ENCODE measurements around the gene EPHB4. TPM values are rescaled to one million over a fixed set of nuclear protein-coding genes. Genes with fewer than 3 reads are reported as not detected.

The EPHB4 gene
- total RNA-seq, 1 experiment from 2014 or later, result 104 TPM

- H3K4me3 ChIP-seq (ENCODE audit: low read length), result no peak overlapping the region
- no TSS peak for BruUV-seq (replicated peaks)
- H3K27ac ChIP-seq (ENCODE audit: low read length), result no peak overlapping the region
- H3K79me2 ChIP-seq (ENCODE audit: low read length), result peaks cover 23% of the 10 kb centered on the region
- DNase-seq (no peak), ATAC-seq (no peak)
- intact Hi-C loops (cut with micrococcal nuclease), result no loop called here
- H2AFZ ChIP-seq (ENCODE audit: low read length), result no peak overlapping the region
- TF ChIP-seq EZH2phosphoT487 (IDR thresholded peaks at IDR 0.05; ENCODE audit: borderline replicate concordance, low read length), result no peak
- no peak for TF ChIP-seq EZH2 (IDR thresholded peaks at IDR 0.05; ENCODE audit: low read length, unreplicated experiment)
- TF ChIP-seq CTCF (conservative IDR thresholded peaks at IDR 0.05; ENCODE audit: low read depth, low read length), result no peak
- no peak overlapping the region for H3K9ac ChIP-seq (ENCODE audit: low read length)
- CTCF ChIA-PET, result no interaction called here
- H3K27me3 ChIP-seq (ENCODE audit: low read length), result no peaks in the 10 kb centered on the region
- H3F3A ChIP-seq (ENCODE audit: low read length, unreplicated experiment), result no peaks in the 10 kb centered on the region
- no peaks in the 10 kb centered on the region for H3K9me2 ChIP-seq (replicated peaks; ENCODE audit: low read length)
- no peaks in the 10 kb centered on the region for H3K4me1 ChIP-seq (ENCODE audit: insufficient read depth, low read length)
- no peaks in the 10 kb centered on the region for H3K9me3 ChIP-seq (ENCODE audit: low read length)
- H3K4me2 ChIP-seq (ENCODE audit: low read length), result no peak overlapping the region
- no peaks in the 10 kb centered on the region for H4K20me1 ChIP-seq (ENCODE audit: low read length)
- POLR2A ChIA-PET (ENCODE audit: unreplicated experiment), result no interaction called here
- no peaks in the 10 kb centered on the region for H3K36me3 ChIP-seq (ENCODE audit: low read depth, low read length)
Measured at GRCh38 chr7:100830396-100830795, 3.1 kb upstream of the EPHB4 start.

GRCh38 chr7:100829150-100829716 is 1.9 kb upstream of the EPHB4 start:
- Histone ChIP-seq H3K9ac (ENCODE audit: low read length) (no peak overlapping the region), H2AFZ (ENCODE audit: low read length) (no peak overlapping the region), H3F3A (ENCODE audit: low read length, unreplicated experiment) (no peaks in the 10 kb centered on the region), H3K4me1 (ENCODE audit: insufficient read depth, low read length) (peaks cover 5% of the 10 kb centered on the region; the same call in 1 of the 2 replicates), H3K9me3 (ENCODE audit: low read length) (no peaks in the 10 kb centered on the region), H3K4me3 (ENCODE audit: low read length) (no peak overlapping the region), H3K9me2 (replicated peaks; ENCODE audit: low read length) (no peaks in the 10 kb centered on the region), H3K27ac (ENCODE audit: low read length) (no peak overlapping the region), H4K20me1 (ENCODE audit: low read length) (peaks cover 5% of the 10 kb centered on the region; the same call in 1 of the 2 replicates), H3K27me3 (ENCODE audit: low read length) (no peaks in the 10 kb centered on the region), H3K79me2 (ENCODE audit: low read length) (peaks cover 34% of the 10 kb centered on the region), H3K36me3 (ENCODE audit: low read depth, low read length) (no peaks in the 10 kb centered on the region), H3K4me2 (ENCODE audit: low read length) (no peak overlapping the region)
- CTCF ChIA-PET, result no interaction called here
- ATAC-seq (no peak), DNase-seq (no peak)
- TF ChIP-seq CTCF (conservative IDR thresholded peaks at IDR 0.05; ENCODE audit: low read depth, low read length) (no peak), EZH2phosphoT487 (IDR thresholded peaks at IDR 0.05; ENCODE audit: borderline replicate concordance, low read length) (no peak), EZH2 (IDR thresholded peaks at IDR 0.05; ENCODE audit: low read length, unreplicated experiment) (no peak)
- intact Hi-C loops (cut with micrococcal nuclease), result loop anchor here (5.0 kb wide), 1 partner anchor 122 kb away; the partner anchor contains the start of gene POP7
- POLR2A ChIA-PET (ENCODE audit: unreplicated experiment), result interaction anchor here (0.6 kb wide), 1 partner anchor 285 kb away, joined by 4 read pairs; no protein-coding TSS in a partner anchor
- no TSS peak for BruUV-seq (replicated peaks)

Data from PC-3 (cell line).